A549 (cell line): Measurements from ENCODE around the gene MAP6D1. TPM values are rescaled to one million over a fixed set of nuclear protein-coding genes. Genes with fewer than 3 reads are reported as not detected.

Source experiments
- ATAC-seq, 2 experiments: fragments of 200-7000 bp in 1 of 2; fragments of >200 bp in 1 of 2; cut with Nextera tagmentation in 1 of 2; cut with Tn5 transposase in 1 of 2; 3 replicates each; pipeline versions ENCODE4 v1.8.0 to v1.9.1; 2018 to 2020; ENCODE audit warnings: mild to moderate bottlenecking in 1 of 2, moderate library complexity in 1 of 2
- CTCF ChIA-PET: fragments of 300-600 bp; sonication (Branson Sonifier 250); formaldehyde crosslinking; extraction: SDS; loops from one replicate; lab custom pipeline; 2021; ENCODE audit warnings: antibody characterized with exemption, inconsistent platforms; lab: Yijun Ruan, JAX
- POLR2A ChIA-PET: fragments of 350-600 bp; formaldehyde crosslinking; extraction: SDS; loops from one replicate; lab custom pipeline; 2021; ENCODE audit warnings: antibody characterized with exemption, inconsistent platforms; lab: Yijun Ruan, JAX
- DNase-seq, 2 experiments: peaks; one replicate each; pipeline versions ENCODE4 v3.0.0 to v3.0.0-alpha.2; 2011 to 2016; ENCODE audit warnings: low read depth in 1 of 2, low spot score in 1 of 2
- FAIRE-seq: peaks from 2 replicates; lab custom pipeline; 2011; peaks lifted over from hg19 to GRCh38; lab: Jason Lieb, UNC
- H3K27ac ChIP-seq, 2 experiments: fragments of >200 bp; sonication (Bioruptor Twin); formaldehyde crosslinking; 3 replicates each; pipeline ENCODE4 v1.5.1; 2016 to 2017
- H3K4me1 ChIP-seq: fragments of >200 bp; sonication (Bioruptor Twin); formaldehyde crosslinking; 3 replicates; pipeline ENCODE4 v1.6.1; 2016
- H3K4me2 ChIP-seq: fragments of >200 bp; sonication (Bioruptor Twin); formaldehyde crosslinking; 3 replicates; pipeline ENCODE4 v1.6.1; 2016
- H3K4me3 ChIP-seq: fragments of >200 bp; sonication (Bioruptor Twin); formaldehyde crosslinking; 3 replicates; pipeline ENCODE4 v1.5.1; 2016
- H3K9me3 ChIP-seq: fragments of >200 bp; sonication (Bioruptor Twin); formaldehyde crosslinking; 3 replicates; pipeline ENCODE4 v1.6.1; 2016
- CBX2 ChIP-seq: fragments of 200-600 bp; sonication (generic); IDR thresholded peaks from 2 replicates; pipeline ENCODE4 v1.6.1; 2016; ENCODE audit warnings: low read depth, mild to moderate bottlenecking, borderline replicate concordance
- CBX8 ChIP-seq: fragments of 200-600 bp; sonication (generic); IDR thresholded peaks from 2 replicates; pipeline ENCODE4 v1.6.1; 2016
- CHD2 ChIP-seq: fragments of 150-350 bp; IDR thresholded peaks from 2 replicates; pipeline ENCODE4 v1.6.1; 2014; ENCODE audit warnings: low read length; ENCODE audit not compliant: partially characterized antibody
- CHD4 ChIP-seq: fragments of 200-600 bp; sonication (generic); IDR thresholded peaks from 2 replicates; pipeline ENCODE4 v1.6.1; 2016; ENCODE audit warnings: antibody characterized with exemption, mild to moderate bottlenecking, borderline replicate concordance
- EHF ChIP-seq: fragments of 250-450 bp; sonication (Bioruptor Pico); IDR thresholded peaks from 2 replicates; pipeline ENCODE4 v1.5.0; 2020; ENCODE audit warnings: mild to moderate bottlenecking
- EP300 ChIP-seq, 2 experiments: fragments of >200 bp; sonication (Bioruptor Twin); formaldehyde crosslinking; IDR thresholded peaks; 2 replicates in 1 of 2; 3 replicates in 1 of 2; pipeline ENCODE4 v1.6.1; 2016 to 2017
- FOSL2 ChIP-seq, 2 experiments: fragments of 450-650 bp in 1 of 2; fragments of >200 bp in 1 of 2; sonication (Bioruptor Twin) in 1 of 2; formaldehyde crosslinking; IDR thresholded peaks; 2 replicates each; pipeline versions ENCODE4 v1.5.0 to v1.6.1; 2016 to 2020; ENCODE audit warnings: mild to moderate bottlenecking in 1 of 2, moderate library complexity in 1 of 2
- FOXS1 ChIP-seq: fragments of 250-450 bp; sonication (Bioruptor Pico); IDR thresholded peaks from 2 replicates; pipeline ENCODE4 v1.5.0; 2020; ENCODE audit warnings: mild to moderate bottlenecking, moderate library complexity
- GATA3 ChIP-seq: IDR thresholded peaks from 2 replicates; pipeline ENCODE4 v1.6.1; 2012; ENCODE audit warnings: borderline replicate concordance
- HOXA7 ChIP-seq: fragments of 250-450 bp; sonication (Bioruptor Pico); IDR thresholded peaks from 2 replicates; pipeline ENCODE4 v1.5.0; 2020; ENCODE audit warnings: mild to moderate bottlenecking, moderate library complexity
- HOXB5 ChIP-seq: fragments of 250-450 bp; sonication (Bioruptor Pico); IDR thresholded peaks from 2 replicates; pipeline ENCODE4 v1.5.0; 2020; ENCODE audit warnings: mild to moderate bottlenecking, moderate library complexity
- KDM1A ChIP-seq: fragments of 200-600 bp; sonication (generic); IDR thresholded peaks from 2 replicates; pipeline ENCODE4 v1.6.1; 2016; ENCODE audit warnings: low read depth, mild to moderate bottlenecking
- KDM5A ChIP-seq: fragments of 200-600 bp; sonication (generic); IDR thresholded peaks from 2 replicates; pipeline ENCODE4 v1.6.1; 2016; ENCODE audit warnings: antibody characterized with exemption, mild to moderate bottlenecking
- MAFK ChIP-seq: fragments of 450-650 bp; IDR thresholded peaks from 2 replicates; pipeline ENCODE4 v1.6.1; 2014; ENCODE audit not compliant: partially characterized antibody
- POLR2A ChIP-seq: IDR thresholded peaks from 2 replicates; pipeline ENCODE4 v1.6.1; 2012; ENCODE audit warnings: mild to moderate bottlenecking, low read length
- POLR2AphosphoS2 ChIP-seq: conservative IDR thresholded peaks from 2 replicates; pipeline ENCODE4 v1.6.1; 2012; ENCODE audit warnings: low read length, improper control_type of control experiment, inconsistent platforms
- RCOR1 ChIP-seq: fragments of 150-350 bp; IDR thresholded peaks from 2 replicates; pipeline ENCODE4 v1.6.1; 2014; ENCODE audit warnings: antibody characterized with exemption, low read length, low read depth
- TFCP2L1 ChIP-seq: fragments of 250-450 bp; sonication (Bioruptor Pico); IDR thresholded peaks from 2 replicates; pipeline ENCODE4 v1.5.0; 2021; ENCODE audit warnings: mild to moderate bottlenecking
- TP53 ChIP-seq: fragments of 250-450 bp; sonication (Bioruptor Pico); IDR thresholded peaks from 2 replicates; pipeline ENCODE4 v1.5.0; 2021; ENCODE audit warnings: mild to moderate bottlenecking, moderate library complexity
- ZFP36 ChIP-seq: fragments of 450-650 bp; IDR thresholded peaks from 2 replicates; pipeline ENCODE4 v1.6.1; 2014; ENCODE audit warnings: borderline replicate concordance; ENCODE audit not compliant: partially characterized antibody
- ZSCAN20 ChIP-seq: fragments of 250-450 bp; sonication (Bioruptor Pico); IDR thresholded peaks from 2 replicates; pipeline ENCODE4 v1.8.0; 2022; ENCODE audit warnings: mild to moderate bottlenecking, moderate library complexity
- WGBS: methylation state at CpG from one replicate; pipeline ENCODE4 v1.1.6; 2017; ENCODE audit errors: missing lambda C conversion rate; 5-methylcytosine and 5-hydroxymethylcytosine counted together
- polyA plus RNA-seq, 4 experiments: library from polyadenylated mRNA; depleted of rRNA in 3 of 4; stranded (reverse); fragments of >200 nt; fragmentation: RNase III in 1 of 4; extraction: RNeasy Plus Mini Kit Qiagen cat#74134 plus additional on column Dnase treatment in 1 of 4; gene quantifications; 2 replicates in 3 of 4; 3 replicates in 1 of 4; pipeline ENCODE4 v1.2.3, GENCODE V29; 2011 to 2017
- TF ChIP-seq, protein P1 (sequence below): fragments of 250-450 bp; sonication (Bioruptor Pico); IDR thresholded peaks from 2 replicates; pipeline ENCODE4 v1.5.0; 2020; ENCODE audit warnings: low read depth, mild to moderate bottlenecking, moderate library complexity
- TF ChIP-seq, protein P2 (sequence below): fragments of 200-600 bp; sonication (generic); IDR thresholded peaks from 2 replicates; pipeline ENCODE4 v1.6.1; 2016; ENCODE audit warnings: antibody characterized with exemption, mild to moderate bottlenecking, moderate library complexity
- TF ChIP-seq, protein P3 (sequence below): IDR thresholded peaks from 2 replicates; pipeline ENCODE4 v1.6.1; 2012; ENCODE audit warnings: low read depth, borderline replicate concordance

The MAP6D1 gene
- polyA plus RNA-seq, 2 of the 4 experiments (the other 2 are of a cell fraction) = 0.68 to 1.2 TPM

DNA sequence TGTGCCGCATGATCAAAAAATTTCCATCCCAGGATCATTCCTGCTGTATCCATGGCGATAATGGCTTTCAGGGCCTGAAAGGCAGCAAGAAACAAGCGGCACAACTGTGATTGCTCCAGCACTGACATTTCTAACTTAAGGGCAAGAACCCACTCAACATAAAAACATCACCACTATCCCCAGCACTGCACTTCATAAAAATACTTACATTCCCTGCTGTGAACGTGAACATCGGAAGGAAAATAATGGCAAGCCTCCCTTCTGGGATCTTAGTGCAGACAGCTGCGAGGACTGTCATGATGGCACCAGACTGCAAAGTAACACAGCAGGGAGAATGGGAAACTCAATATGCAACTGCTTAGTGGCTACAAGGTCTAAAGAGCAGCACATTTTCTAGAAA lies 8.1 kb upstream of the MAP6D1 start:
- no peak for FAIRE-seq
- CTCF ChIA-PET = interaction anchor here (1.0 to 1.4 kb wide), 2 partner anchors 17 to 227 kb away, joined by 3 read pairs; no protein-coding TSS in a partner anchor
- WGBS = 99% methylated on average over 6 of the region's 6 CpGs

DNA sequence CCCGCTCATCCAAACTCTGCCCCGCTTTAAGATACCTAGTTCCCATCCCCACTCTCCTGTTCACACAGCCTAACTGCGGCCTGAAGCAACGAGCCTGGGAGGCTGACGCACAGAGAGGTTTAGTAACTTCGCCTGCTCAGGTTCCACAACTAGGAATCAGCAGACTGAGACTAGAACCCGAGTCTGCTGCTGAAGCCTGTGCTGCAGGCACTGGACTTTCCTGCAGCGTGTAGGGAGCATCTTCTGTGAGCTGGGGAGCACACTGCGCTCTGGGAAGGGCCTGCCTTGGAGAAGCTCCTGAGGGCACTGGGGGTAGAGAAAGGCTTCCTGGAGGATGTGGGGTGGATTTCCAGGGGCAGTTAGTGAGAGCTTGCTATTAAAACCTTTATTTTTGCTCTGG lies 4.8 kb upstream of the MAP6D1 start:
- POLR2A ChIA-PET = no interaction called here
- DNase-seq (no peak), FAIRE-seq (no peak), ATAC-seq (no peak)
- Histone ChIP-seq H3K27ac (no peak overlapping the region), H3K4me3 (no peak overlapping the region), H3K4me1 (no peaks in the 10 kb centered on the region), H3K9me3 (no peaks in the 10 kb centered on the region), H3K4me2 (no peak overlapping the region)
- TF ChIP-seq KDM5A (no peak), GATA3 (no peak), HOXA7 (CRISPR knock-in tag) (no peak), ZSCAN20 (CRISPR knock-in tag) (no peak), CBX2 (no peak)
- 94% methylated on average over 9 of the region's 9 CpGs for WGBS
- CTCF ChIA-PET = interaction anchor here (0.9 kb wide), 1 partner anchor 8 kb away, joined by 4 read pairs; no protein-coding TSS in a partner anchor

More for the DNA sequence above, 8.1 kb upstream of the MAP6D1 start:
- Histone ChIP-seq H3K27ac (no peak overlapping the region), H3K4me2 (no peak overlapping the region), H3K4me3 (no peak overlapping the region), H3K4me1 (no peaks in the 10 kb centered on the region)
- TF ChIP-seq FOXS1 (CRISPR knock-in tag) (no peak), FOSL2 (IDR thresholded peaks at IDR 0.05) (no peak), FOSL2 (CRISPR knock-in tag; IDR thresholded peaks at IDR 0.05) (no peak), TP53 (CRISPR knock-in tag) (no peak), POLR2A (no peak), CBX2 (no peak), KDM1A (no peak), HOXB5 (CRISPR knock-in tag) (no peak), POLR2AphosphoS2 (no peak), RCOR1 (no peak), EHF (CRISPR knock-in tag) (no peak), CHD2 (no peak), CBX8 (no peak)
- TF ChIP-seq, protein P1, sequence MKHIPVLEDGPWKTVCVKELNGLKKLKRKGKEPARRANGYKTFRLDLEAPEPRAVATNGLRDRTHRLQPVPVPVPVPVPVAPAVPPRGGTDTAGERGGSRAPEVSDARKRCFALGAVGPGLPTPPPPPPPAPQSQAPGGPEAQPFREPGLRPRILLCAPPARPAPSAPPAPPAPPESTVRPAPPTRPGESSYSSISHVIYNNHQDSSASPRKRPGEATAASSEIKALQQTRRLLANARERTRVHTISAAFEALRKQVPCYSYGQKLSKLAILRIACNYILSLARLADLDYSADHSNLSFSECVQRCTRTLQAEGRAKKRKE (CRISPR knock-in tag) = no peak
- TF ChIP-seq, protein P2, sequence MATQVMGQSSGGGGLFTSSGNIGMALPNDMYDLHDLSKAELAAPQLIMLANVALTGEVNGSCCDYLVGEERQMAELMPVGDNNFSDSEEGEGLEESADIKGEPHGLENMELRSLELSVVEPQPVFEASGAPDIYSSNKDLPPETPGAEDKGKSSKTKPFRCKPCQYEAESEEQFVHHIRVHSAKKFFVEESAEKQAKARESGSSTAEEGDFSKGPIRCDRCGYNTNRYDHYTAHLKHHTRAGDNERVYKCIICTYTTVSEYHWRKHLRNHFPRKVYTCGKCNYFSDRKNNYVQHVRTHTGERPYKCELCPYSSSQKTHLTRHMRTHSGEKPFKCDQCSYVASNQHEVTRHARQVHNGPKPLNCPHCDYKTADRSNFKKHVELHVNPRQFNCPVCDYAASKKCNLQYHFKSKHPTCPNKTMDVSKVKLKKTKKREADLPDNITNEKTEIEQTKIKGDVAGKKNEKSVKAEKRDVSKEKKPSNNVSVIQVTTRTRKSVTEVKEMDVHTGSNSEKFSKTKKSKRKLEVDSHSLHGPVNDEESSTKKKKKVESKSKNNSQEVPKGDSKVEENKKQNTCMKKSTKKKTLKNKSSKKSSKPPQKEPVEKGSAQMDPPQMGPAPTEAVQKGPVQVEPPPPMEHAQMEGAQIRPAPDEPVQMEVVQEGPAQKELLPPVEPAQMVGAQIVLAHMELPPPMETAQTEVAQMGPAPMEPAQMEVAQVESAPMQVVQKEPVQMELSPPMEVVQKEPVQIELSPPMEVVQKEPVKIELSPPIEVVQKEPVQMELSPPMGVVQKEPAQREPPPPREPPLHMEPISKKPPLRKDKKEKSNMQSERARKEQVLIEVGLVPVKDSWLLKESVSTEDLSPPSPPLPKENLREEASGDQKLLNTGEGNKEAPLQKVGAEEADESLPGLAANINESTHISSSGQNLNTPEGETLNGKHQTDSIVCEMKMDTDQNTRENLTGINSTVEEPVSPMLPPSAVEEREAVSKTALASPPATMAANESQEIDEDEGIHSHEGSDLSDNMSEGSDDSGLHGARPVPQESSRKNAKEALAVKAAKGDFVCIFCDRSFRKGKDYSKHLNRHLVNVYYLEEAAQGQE = no peak
- TF ChIP-seq, protein P3, sequence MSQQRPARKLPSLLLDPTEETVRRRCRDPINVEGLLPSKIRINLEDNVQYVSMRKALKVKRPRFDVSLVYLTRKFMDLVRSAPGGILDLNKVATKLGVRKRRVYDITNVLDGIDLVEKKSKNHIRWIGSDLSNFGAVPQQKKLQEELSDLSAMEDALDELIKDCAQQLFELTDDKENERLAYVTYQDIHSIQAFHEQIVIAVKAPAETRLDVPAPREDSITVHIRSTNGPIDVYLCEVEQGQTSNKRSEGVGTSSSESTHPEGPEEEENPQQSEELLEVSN = no peak
- TF ChIP-seq, all 56 proteins: peak for 0
- DNase-seq (no peak), ATAC-seq (no peak)
- no peaks in the 10 kb centered on the region for H3K9me3 ChIP-seq
- POLR2A ChIA-PET = no interaction called here

DNA sequence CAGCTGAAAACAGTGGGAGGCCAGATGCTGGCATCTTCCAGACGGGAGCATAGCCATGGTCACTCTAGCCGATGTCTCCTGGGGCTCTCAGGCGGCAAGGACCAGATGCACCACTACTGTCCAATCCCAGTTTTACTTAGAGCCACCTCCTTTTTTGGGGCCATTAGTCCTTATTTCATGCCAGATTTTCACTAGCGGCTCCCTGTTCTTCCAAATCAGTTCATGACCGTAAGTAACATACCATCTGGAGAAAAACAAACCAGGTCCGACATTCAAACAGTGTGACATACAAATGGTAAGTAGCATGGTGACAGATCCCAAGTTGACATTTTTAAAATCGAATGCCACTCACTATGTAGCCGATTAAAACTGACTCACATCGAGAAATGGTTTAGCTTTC lies 4.1 kb upstream of the MAP6D1 start:
- FAIRE-seq (no peak), ATAC-seq (no peak), DNase-seq (no peak)
- Histone ChIP-seq H3K9me3 (no peaks in the 10 kb centered on the region), H3K4me3 (no peak overlapping the region), H3K4me2 (no peak overlapping the region), H3K27ac (no peak overlapping the region), H3K4me1 (no peaks in the 10 kb centered on the region; the same call in 2 of the 3 replicates)
- 92% methylated on average over 9 of the region's 9 CpGs for WGBS
- ChIA-PET POLR2A (no interaction called here), CTCF (no interaction called here)
- no peak for TF ChIP-seq EHF (CRISPR knock-in tag)
- TF ChIP-seq EP300 (IDR thresholded peaks at IDR 0.05) = no peak
- TF ChIP-seq MAFK = no peak
- no peak for TF ChIP-seq ZSCAN20 (CRISPR knock-in tag)
- no peak for TF ChIP-seq ZFP36
- no peak for TF ChIP-seq TFCP2L1 (CRISPR knock-in tag)
- no peak for TF ChIP-seq POLR2A
- TF ChIP-seq CHD4 = no peak
